Bone marrow (tissue), 2 donors: ENCODE data around the gene URB1.
A peak's percentile ranks its signal among the peaks of the same experiment; 100 is the strongest.
"Not testable (repeated sequence)": the region's sequence is repeated elsewhere in the genome, so short reads cannot be mapped to it uniquely, and the experiment has no call there.

ENCODE experiments used
- DNase-seq, 2 donors: peaks; one replicate each; lab custom pipeline; 2025; lab: John Stamatoyannopoulos, UW

The URB1 gene

GRCh38 chr21:32392880-32393676, at the start of gene URB1:
TSS of gene URB1 (minus strand) at chr21:32393012. CDS start at chr21:32392910, 102 bp downstream.
- peak; percentile 72 to 91 for DNase-seq

GRCh38 chr21:32437729-32438128, 44.9 kb upstream of the URB1 start:
- no peak for DNase-seq

GRCh38 chr21:32432982-32433660, 40.3 kb upstream of the URB1 start:
- DNase-seq: not testable (repeated sequence)

GRCh38 chr21:32427958-32428623, 35.3 kb upstream of the URB1 start:
- DNase-seq: no peak

- no peak for DNase-seq
These were observed 33.8 kb upstream of the URB1 start for GRCh38 chr21:32426592-32427051.

GRCh38 chr21:32426066-32426465, 33.3 kb upstream of the URB1 start:
- DNase-seq: no peak

GRCh38 chr21:32425628-32426027, 32.8 kb upstream of the URB1 start:
- no peak for DNase-seq

- DNase-seq: no peak
These were observed 31.9 kb upstream of the URB1 start for GRCh38 chr21:32424674-32425073.

GRCh38 chr21:32424191-32424535, 31.4 kb upstream of the URB1 start:
- no peak for DNase-seq

GRCh38 chr21:32423320-32424190, 30.7 kb upstream of the URB1 start:
- DNase-seq: no peak

- no peak for DNase-seq
These were observed 29.3 kb upstream of the URB1 start for GRCh38 chr21:32422064-32422463.

GRCh38 chr21:32418146-32418545, 25.3 kb upstream of the URB1 start:
- no peak for DNase-seq

GRCh38 chr21:32415451-32416398, 22.9 kb upstream of the URB1 start:
- no peak for DNase-seq

- no peak for DNase-seq
These were observed 22.0 kb upstream of the URB1 start for GRCh38 chr21:32414579-32415358.

- no peak for DNase-seq
These were observed 21.1 kb upstream of the URB1 start for GRCh38 chr21:32413697-32414578.

GRCh38 chr21:32413015-32413504, 20.2 kb upstream of the URB1 start:
- no peak for DNase-seq

GRCh38 chr21:32412162-32413014, 19.6 kb upstream of the URB1 start, which contains the start of gene EVA1C:
TSS of gene EVA1C (plus strand) at chr21:32412706. CDS start at chr21:32412854, 148 bp downstream.
- peak in 1 of 2 donors; percentile 39 for DNase-seq
